ENCODE measurements around the gene KLF9. TPM values are rescaled to one million over a fixed set of nuclear protein-coding genes. Genes with fewer than 3 reads are reported as not detected.
A peak's percentile ranks its signal among the peaks of the same experiment; 100 is the strongest.

The KLF9 gene
- total and polyA plus RNA-seq, 4 donors = 16.0 to 61.5 (median 42.3) TPM

DNA sequence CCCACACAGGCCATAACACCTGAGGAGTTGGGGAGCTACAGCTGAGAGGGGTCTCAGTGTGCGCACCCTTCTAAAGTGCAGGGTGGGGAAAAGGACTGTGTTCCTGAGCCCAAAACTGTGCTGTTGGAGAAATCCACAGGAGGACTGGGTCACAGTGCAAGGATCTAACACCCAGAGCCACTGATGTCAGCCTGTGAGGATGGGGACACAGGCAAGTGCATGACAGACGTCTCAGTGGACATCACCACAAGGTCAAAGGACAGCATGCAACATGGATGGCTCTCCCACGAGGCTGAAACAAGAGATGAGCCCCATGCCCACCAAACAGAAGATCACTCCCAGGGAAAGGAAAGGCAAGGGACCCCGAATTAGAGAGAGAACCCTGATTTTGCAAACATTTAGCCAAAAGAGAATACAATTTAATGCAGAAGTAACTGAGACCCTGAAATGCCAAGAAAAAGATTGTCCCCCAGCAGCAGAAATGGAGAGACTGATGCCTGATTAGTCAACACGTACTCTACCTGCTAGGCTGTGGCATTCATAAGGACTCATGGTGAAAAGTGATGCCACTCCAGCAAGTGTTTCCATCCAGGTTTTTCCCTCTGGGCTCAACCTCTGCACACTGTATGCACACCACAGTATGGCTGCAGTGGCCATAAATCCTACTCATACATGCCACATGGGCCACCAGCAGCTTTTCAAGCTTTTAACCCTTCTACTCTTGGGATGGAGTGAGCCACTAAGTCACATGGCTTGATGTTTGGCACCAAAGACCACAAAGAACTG, 14.2 kb downstream of the KLF9 start:
- Histone ChIP-seq H3K9ac (ENCODE audit: insufficient read depth in 1 of 2, low read length in 2 of 2) (no peak overlapping the region), H3K27ac (ENCODE audit: low read depth in 1 of 2, low read length in 1 of 2) (no peak overlapping the region), H3K36me3 (ENCODE audit: control insufficient read depth in 4 of 4, insufficient read depth in 4 of 4, low read length in 4 of 4) (no peaks in the 10 kb centered on the region), H3K27me3 (ENCODE audit: control insufficient read depth in 3 of 3, insufficient read depth in 3 of 3, low read length in 2 of 3) (no peaks in the 10 kb centered on the region), H3K4me1 (ENCODE audit: control insufficient read depth in 5 of 5, insufficient read depth in 5 of 5, low read length in 5 of 5) (peaks cover 0 to 68% (median 0%) of the 10 kb centered on the region in 5 donors), H3K4me3 (no peak overlapping the region), H3K9me3 (ENCODE audit: control insufficient read depth in 4 of 4, insufficient read depth in 3 of 4, low read length in 3 of 4) (no peaks in the 10 kb centered on the region)
- ATAC-seq (ENCODE audit: insufficient read depth, low FRiP score) (no peak), DNase-seq (no peak)
- TF ChIP-seq, protein P1, sequence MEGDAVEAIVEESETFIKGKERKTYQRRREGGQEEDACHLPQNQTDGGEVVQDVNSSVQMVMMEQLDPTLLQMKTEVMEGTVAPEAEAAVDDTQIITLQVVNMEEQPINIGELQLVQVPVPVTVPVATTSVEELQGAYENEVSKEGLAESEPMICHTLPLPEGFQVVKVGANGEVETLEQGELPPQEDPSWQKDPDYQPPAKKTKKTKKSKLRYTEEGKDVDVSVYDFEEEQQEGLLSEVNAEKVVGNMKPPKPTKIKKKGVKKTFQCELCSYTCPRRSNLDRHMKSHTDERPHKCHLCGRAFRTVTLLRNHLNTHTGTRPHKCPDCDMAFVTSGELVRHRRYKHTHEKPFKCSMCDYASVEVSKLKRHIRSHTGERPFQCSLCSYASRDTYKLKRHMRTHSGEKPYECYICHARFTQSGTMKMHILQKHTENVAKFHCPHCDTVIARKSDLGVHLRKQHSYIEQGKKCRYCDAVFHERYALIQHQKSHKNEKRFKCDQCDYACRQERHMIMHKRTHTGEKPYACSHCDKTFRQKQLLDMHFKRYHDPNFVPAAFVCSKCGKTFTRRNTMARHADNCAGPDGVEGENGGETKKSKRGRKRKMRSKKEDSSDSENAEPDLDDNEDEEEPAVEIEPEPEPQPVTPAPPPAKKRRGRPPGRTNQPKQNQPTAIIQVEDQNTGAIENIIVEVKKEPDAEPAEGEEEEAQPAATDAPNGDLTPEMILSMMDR (IDR thresholded peaks at IDR 0.05; ENCODE audit: control extremely low read depth, extremely low read depth) = no peak
- 84 to 85% methylated on average over 5 of the region's 5 CpGs for WGBS, 2 donors

DNA sequence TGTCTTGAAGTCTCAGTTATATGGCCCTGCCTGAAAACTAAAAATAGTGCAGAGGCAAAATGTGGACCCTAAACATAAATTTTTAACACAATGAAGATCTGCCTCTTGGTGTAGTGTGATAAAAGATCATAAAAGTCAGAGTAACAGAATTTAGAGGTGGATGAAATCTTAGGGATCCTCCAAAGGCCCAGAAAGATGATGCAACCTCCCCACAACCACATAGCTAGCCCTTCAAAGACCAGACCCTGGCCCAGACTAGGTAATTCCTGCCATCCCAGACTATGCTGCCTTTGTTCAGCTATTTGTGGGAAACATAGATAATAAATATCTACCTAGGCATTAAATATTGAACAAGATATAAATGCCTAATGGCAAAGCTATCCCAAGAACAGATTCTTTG, 15.3 kb downstream of the KLF9 start:
- peak overlapping the region in 1 of 2 donors; percentile 35 for H3K27ac ChIP-seq (ENCODE audit: low read depth in 1 of 2, low read length in 1 of 2)
- H3K27me3 ChIP-seq (ENCODE audit: control insufficient read depth in 3 of 3, insufficient read depth in 3 of 3, low read length in 2 of 3) = no peaks in the 10 kb centered on the region
- no peaks in the 10 kb centered on the region for H3K36me3 ChIP-seq (ENCODE audit: control insufficient read depth in 4 of 4, insufficient read depth in 4 of 4, low read length in 4 of 4)
- peaks cover 0 to 59% (median 0%) of the 10 kb centered on the region in 5 donors for H3K4me1 ChIP-seq (ENCODE audit: control insufficient read depth in 5 of 5, insufficient read depth in 5 of 5, low read length in 5 of 5)
- no peaks in the 10 kb centered on the region for H3K9me3 ChIP-seq (ENCODE audit: control insufficient read depth in 4 of 4, insufficient read depth in 3 of 4, low read length in 3 of 4)
- no peak for ATAC-seq (ENCODE audit: insufficient read depth, low FRiP score)
- H3K9ac ChIP-seq (ENCODE audit: insufficient read depth in 1 of 2, low read length in 2 of 2) = no peak overlapping the region
- no peak for DNase-seq
- TF ChIP-seq, protein P1 (IDR thresholded peaks at IDR 0.05; ENCODE audit: control extremely low read depth, extremely low read depth) = no peak
- H3K4me3 ChIP-seq = no peak overlapping the region

DNA sequence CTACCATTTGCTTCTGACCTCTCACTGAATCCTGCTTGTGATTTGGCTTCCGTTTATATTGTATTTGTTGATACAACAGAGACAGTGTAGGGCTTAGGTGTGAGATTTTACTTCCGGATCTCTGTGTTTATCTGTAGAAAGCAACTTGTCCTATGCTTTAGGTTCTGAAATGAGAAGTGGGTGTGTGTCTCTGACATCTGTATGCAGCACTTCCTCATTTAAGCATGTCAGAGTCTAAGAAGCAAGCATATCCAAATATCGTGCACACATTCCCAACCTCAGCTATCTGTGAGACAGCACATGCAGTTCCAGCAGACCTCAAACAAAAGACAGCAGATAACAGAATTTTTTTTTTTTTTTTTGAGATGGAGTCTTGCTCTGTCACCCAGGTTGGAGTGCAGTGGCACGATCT, 16.3 kb downstream of the KLF9 start:
- Histone ChIP-seq H3K9ac (ENCODE audit: insufficient read depth in 1 of 2, low read length in 2 of 2) (no peak overlapping the region), H3K36me3 (ENCODE audit: control insufficient read depth in 4 of 4, insufficient read depth in 4 of 4, low read length in 4 of 4) (no peaks in the 10 kb centered on the region), H3K9me3 (ENCODE audit: control insufficient read depth in 4 of 4, insufficient read depth in 3 of 4, low read length in 3 of 4) (no peaks in the 10 kb centered on the region), H3K4me1 (ENCODE audit: control insufficient read depth in 5 of 5, insufficient read depth in 5 of 5, low read length in 5 of 5) (peaks cover 0 to 57% (median 0%) of the 10 kb centered on the region in 5 donors), H3K27me3 (ENCODE audit: control insufficient read depth in 3 of 3, insufficient read depth in 3 of 3, low read length in 2 of 3) (no peaks in the 10 kb centered on the region), H3K27ac (ENCODE audit: low read depth in 1 of 2, low read length in 1 of 2) (peak overlapping the region in 1 of 2 donors; percentile 35), H3K4me3 (no peak overlapping the region)
- WGBS, 2 donors = 19 to 25% methylated on average over 4 of the region's 4 CpGs
- ATAC-seq (ENCODE audit: insufficient read depth, low FRiP score) (peak; percentile 59), DNase-seq (no peak)
- TF ChIP-seq, protein P1 (IDR thresholded peaks at IDR 0.05; ENCODE audit: control extremely low read depth, extremely low read depth) = no peak
